NCI-H82 (cell line): Measurements from ENCODE around the gene PALLD.

Experiments used
- DNase-seq: peaks from one replicate; lab custom pipeline; 2025; lab: John Stamatoyannopoulos, UW

Gene PALLD

GRCh38 chr4:168560184-168561180 lies 63.6 kb downstream of the PALLD start:
- no peak for DNase-seq

GRCh38 chr4:168562041-168562571 lies 65.3 kb downstream of the PALLD start:
- no peak for DNase-seq

- no peak for DNase-seq
Observed at GRCh38 chr4:168564023-168564422, 67.2 kb downstream of the PALLD start.

GRCh38 chr4:168565130-168565529 lies 68.3 kb downstream of the PALLD start:
- DNase-seq, result no peak

GRCh38 chr4:168566726-168567125 lies 69.9 kb downstream of the PALLD start:
- DNase-seq, result no peak

GRCh38 chr4:168569066-168569930 lies 72.4 kb downstream of the PALLD start:
- DNase-seq, result no peak

- no peak for DNase-seq
Observed at GRCh38 chr4:168569931-168570276, 73.1 kb downstream of the PALLD start.

GRCh38 chr4:168570466-168570865 lies 73.6 kb downstream of the PALLD start:
- DNase-seq, result no peak

GRCh38 chr4:168572002-168572401 lies 75.2 kb downstream of the PALLD start:
- no peak for DNase-seq

GRCh38 chr4:168573870-168574269 lies 77.0 kb downstream of the PALLD start:
- no peak for DNase-seq

GRCh38 chr4:168574581-168575295 lies 77.9 kb downstream of the PALLD start:
- DNase-seq, result peak; percentile 68

GRCh38 chr4:168575473-168575872 lies 78.6 kb downstream of the PALLD start:
- DNase-seq, result no peak

- no peak for DNase-seq
Observed at GRCh38 chr4:168577624-168578023, 80.8 kb downstream of the PALLD start.

- DNase-seq, result no peak
Observed at GRCh38 chr4:168580228-168580627, 83.4 kb downstream of the PALLD start.

- DNase-seq, result no peak
Observed at GRCh38 chr4:168584321-168584771, 87.5 kb downstream of the PALLD start.

GRCh38 chr4:168585168-168586091 lies 88.6 kb downstream of the PALLD start:
- peak; percentile 75 for DNase-seq

- no peak for DNase-seq
Observed at GRCh38 chr4:168586926-168587325, 90.1 kb downstream of the PALLD start.

GRCh38 chr4:168587411-168588125 lies 90.7 kb downstream of the PALLD start:
- no peak for DNase-seq

- DNase-seq, result no peak
Observed at GRCh38 chr4:168588916-168589531, 92.2 kb downstream of the PALLD start.

- DNase-seq, result no peak
Observed at GRCh38 chr4:168592676-168593075, 95.8 kb downstream of the PALLD start.
